ENCODE data around the gene GNAI3.

DNA sequence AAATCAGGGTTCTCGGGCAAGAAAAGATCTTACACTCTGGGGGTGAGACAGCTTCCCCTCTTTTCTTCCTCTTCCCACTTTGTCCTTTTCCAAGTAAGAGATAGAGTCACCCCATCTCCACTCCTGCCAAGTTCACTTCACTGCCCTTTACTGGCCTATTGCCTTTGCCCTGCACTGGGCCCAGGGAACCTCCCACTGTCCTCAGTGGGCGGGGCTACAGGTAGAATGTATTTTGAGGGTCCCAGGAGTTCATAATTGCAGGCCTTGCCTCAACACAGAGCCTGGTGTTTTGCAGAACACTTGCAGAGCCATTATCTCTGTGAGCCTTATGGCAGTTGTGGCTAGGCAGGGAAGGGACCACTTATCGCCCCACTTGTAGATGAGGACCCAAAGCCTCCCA is 74.5 kb downstream of the GNAI3 start:
- TF ChIP-seq, protein P1, sequence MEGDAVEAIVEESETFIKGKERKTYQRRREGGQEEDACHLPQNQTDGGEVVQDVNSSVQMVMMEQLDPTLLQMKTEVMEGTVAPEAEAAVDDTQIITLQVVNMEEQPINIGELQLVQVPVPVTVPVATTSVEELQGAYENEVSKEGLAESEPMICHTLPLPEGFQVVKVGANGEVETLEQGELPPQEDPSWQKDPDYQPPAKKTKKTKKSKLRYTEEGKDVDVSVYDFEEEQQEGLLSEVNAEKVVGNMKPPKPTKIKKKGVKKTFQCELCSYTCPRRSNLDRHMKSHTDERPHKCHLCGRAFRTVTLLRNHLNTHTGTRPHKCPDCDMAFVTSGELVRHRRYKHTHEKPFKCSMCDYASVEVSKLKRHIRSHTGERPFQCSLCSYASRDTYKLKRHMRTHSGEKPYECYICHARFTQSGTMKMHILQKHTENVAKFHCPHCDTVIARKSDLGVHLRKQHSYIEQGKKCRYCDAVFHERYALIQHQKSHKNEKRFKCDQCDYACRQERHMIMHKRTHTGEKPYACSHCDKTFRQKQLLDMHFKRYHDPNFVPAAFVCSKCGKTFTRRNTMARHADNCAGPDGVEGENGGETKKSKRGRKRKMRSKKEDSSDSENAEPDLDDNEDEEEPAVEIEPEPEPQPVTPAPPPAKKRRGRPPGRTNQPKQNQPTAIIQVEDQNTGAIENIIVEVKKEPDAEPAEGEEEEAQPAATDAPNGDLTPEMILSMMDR (IDR thresholded peaks at IDR 0.05; ENCODE audit: extremely low read depth in 1 of 2, insufficient read depth in 1 of 2, low read depth in 1 of 2, low read length in 2 of 2) = no peak
- TF ChIP-seq POLR2AphosphoS5 (IDR thresholded peaks at IDR 0.05; ENCODE audit: insufficient read depth, low read depth, low read length) (no peak), POLR2A (IDR thresholded peaks at IDR 0.05; ENCODE audit: low read depth, low read length) (no peak), EZH2 (IDR thresholded peaks at IDR 0.05; ENCODE audit: borderline replicate concordance, low read depth, low read length, severe bottlenecking) (no peak), MAX (IDR thresholded peaks at IDR 0.05; ENCODE audit: insufficient read depth, insufficient read length) (no peak)

Measured in endothelial cell of umbilical vein (primary cell).